SJCRH30 (cell line): ENCODE results near the gene NHSL1. TPM values are rescaled to one million over a fixed set of nuclear protein-coding genes. Genes with fewer than 3 reads are reported as not detected.

Experiments used
- DNase-seq, 2 experiments: peaks; one replicate each; pipeline ENCODE4 v3.0.0-alpha.2; 2015 to 2020
- H3K27ac ChIP-seq: fragments of 250-450 bp; sonication (Bioruptor Pico); 2 replicates; pipeline ENCODE4 v1.5.1; 2020; ENCODE audit warnings: mild to moderate bottlenecking, moderate library complexity
- H3K27me3 ChIP-seq: fragments of 250-450 bp; sonication (Bioruptor Pico); 2 replicates; pipeline ENCODE4 v1.5.1; 2020; ENCODE audit warnings: mild to moderate bottlenecking, moderate library complexity
- H3K36me3 ChIP-seq: fragments of 250-450 bp; sonication (Bioruptor Pico); 2 replicates; pipeline ENCODE4 v1.5.1; 2020; ENCODE audit warnings: mild to moderate bottlenecking, moderate library complexity
- H3K4me1 ChIP-seq: fragments of 250-450 bp; sonication (Bioruptor Pico); 2 replicates; pipeline ENCODE4 v1.5.1; 2020; ENCODE audit warnings: mild to moderate bottlenecking, moderate library complexity
- H3K4me3 ChIP-seq: fragments of 250-450 bp; sonication (Bioruptor Pico); 2 replicates; pipeline ENCODE4 v1.5.1; 2020; ENCODE audit warnings: mild to moderate bottlenecking, moderate library complexity
- H3K9me3 ChIP-seq: fragments of 250-450 bp; sonication (Bioruptor Pico); replicated peaks from 2 replicates; pipeline ENCODE4 v1.5.1; 2020; ENCODE audit warnings: mild to moderate bottlenecking, moderate library complexity
- total RNA-seq: library from RNA; depleted of rRNA; stranded (reverse); fragments of >200 nt; shearing (Covaris generic); gene quantifications from 2 replicates; pipeline ENCODE4 v1.2.3, GENCODE V29; 2014

Gene NHSL1
- total RNA-seq, 1 experiment from 2014 or later: 4.1 TPM

DNA sequence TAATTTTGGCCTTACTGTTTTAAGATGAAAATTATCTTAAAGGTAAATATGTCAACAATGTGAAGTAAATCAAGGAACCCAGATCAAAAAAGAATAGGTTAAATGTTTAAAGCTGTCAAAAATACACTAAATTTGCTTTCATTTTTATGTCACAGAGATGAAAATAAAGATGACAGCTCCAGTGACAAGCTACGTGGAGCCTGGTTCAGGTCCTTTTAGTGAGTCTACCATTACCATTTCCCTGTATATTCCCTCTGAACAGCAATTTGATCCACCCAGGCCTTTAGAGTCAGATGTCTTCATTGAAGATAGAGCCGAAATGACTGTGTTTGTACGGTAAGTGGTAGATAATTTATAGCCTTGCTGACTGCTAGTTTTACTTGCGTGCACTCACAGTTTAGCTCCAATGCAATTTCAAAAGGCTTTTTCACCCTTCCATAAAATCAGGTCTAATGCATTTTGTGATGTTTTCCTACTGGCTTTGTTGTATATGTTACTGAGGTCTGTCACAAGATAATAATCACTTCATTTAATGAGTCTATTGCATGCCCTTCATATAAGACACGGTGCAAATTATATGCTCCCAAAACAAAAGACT lies 93.4 kb downstream of the NHSL1 start:
- Histone ChIP-seq H3K36me3 (peaks cover 12% of the 10 kb centered on the region), H3K27me3 (no peaks in the 10 kb centered on the region), H3K9me3 (no peaks in the 10 kb centered on the region), H3K4me3 (no peak overlapping the region), H3K27ac (no peak overlapping the region), H3K4me1 (no peaks in the 10 kb centered on the region)
- no peak for DNase-seq

DNA sequence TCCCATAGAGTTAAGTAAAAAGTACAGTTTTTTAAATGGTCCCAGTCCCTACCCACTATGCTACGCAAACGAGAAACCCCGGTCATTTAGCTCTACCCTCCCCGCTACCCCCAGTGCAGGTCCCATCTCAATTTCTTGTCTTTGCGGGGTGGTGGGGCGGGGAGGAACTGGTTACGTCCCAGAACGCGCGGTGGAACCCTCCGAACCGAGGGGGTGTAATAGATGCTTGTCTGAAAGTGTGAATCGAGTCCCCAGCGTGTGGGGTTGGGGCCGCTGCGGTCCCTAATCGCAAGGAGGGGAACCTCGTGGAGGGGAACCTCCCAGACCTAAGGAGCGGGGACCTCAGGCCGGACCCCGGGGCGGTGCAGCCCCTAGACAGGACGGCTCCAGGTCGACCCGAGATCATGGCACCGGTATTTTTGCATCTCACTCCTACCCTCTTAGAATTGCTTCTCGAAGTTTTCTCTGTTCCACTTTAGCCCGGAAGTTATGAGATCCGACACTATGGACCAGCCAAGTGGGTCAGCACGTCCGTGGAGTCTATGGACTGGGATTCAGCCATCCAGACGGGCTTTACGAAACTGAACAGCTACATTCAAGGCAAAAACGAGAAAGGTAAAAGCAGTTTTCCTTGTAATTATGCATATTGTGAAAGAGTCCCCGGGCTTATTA lies 94.5 kb downstream of the NHSL1 start:
- no peak for DNase-seq
- Histone ChIP-seq H3K36me3 (peaks cover 10% of the 10 kb centered on the region), H3K4me1 (no peaks in the 10 kb centered on the region), H3K27me3 (no peaks in the 10 kb centered on the region), H3K9me3 (no peaks in the 10 kb centered on the region), H3K4me3 (peak overlapping the region; percentile 75), H3K27ac (peak overlapping the region; percentile 36; the same call in 1 of the 2 replicates)

DNA sequence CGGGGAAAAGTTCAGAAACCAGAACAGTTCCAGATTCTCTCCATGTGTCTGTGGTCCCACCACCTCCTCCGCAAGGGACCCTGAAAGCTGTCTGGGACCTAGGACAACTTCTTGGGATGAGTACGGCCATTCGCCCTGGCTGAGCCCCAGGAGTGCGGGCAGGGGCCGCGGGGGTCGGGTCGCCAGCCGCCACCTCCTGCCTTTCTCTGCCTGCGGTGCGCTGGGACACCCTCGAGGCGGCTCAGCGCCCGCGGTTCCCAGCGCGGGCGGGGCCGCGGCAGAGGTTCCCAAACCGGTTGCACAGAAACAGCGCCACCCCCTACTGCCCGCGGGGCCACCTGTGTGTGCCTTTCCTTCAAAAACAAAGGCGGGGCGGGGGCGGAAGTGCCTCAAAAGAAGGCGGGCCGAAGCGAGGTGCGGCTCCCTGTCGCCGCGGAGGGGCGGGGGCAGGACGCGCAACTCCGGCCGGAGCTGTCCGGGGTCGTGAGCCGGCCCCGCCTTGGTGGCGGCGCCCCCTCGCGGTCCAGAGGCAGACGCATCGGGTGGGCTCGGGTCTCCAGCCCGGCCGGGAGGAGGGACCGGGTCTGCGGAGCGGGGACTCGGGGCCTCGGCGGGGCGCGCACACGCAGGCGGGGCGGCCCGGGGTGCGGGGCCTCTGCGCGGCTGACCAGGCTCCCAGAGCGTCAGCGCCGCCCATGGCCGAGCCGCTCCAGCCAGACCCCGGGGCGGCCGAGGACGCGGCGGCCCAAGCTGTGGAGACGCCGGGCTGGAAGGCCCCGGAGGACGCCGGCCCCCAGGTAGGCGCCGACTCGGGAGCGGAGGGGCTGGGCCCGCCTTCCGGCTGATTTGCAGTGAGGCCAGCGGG lies 95.3 kb downstream of the NHSL1 start, which contains the start of gene HEBP2:
Gene HEBP2 (plus strand): TSS at position 423 of the 865 bp plus-strand sequence. CDS start 273 bp downstream, at position 696.
- peak within 1 kb of the TSS; percentile 91 for H3K27ac ChIP-seq
- H3K27me3 ChIP-seq: no peaks in the 10 kb centered on the region
- peak; percentile 97 to 98 for DNase-seq

DNA sequence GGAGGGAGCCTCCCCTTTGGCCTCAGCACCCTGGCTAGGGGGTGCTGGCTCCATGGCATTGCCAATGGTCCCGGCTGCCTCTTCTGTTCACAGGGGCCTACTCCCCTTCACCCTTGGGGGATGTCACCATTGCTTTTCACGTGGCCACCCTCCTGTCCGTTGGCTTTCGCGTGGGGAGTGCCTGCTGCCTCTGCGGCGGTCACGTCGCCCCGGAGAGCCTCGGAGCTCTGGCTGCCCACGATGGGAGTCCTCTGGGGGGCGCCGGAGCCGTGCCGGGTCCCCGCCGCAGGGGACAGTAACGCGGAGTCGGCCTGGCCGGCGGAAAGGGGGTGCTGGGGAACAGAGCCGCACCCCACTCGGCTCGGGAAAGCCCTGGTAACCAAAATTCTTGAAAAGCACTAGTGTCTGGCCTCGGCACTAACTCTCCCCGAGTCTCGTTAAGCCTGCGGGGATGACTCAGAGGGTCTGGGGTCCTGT lies 95.9 kb downstream of the NHSL1 start:
- Histone ChIP-seq H3K9me3 (no peaks in the 10 kb centered on the region), H3K4me3 (peak overlapping the region; percentile 75), H3K4me1 (no peaks in the 10 kb centered on the region), H3K36me3 (peaks cover 9% of the 10 kb centered on the region), H3K27ac (peak overlapping the region; percentile 91), H3K27me3 (no peaks in the 10 kb centered on the region)
- DNase-seq: peak; percentile 64 to 70

More for the DNA sequence above, 95.3 kb downstream of the NHSL1 start, which contains the start of gene HEBP2:
- H3K36me3 ChIP-seq: peaks cover 10% of the 10 kb centered on the region
- no peaks in the 10 kb centered on the region for H3K4me1 ChIP-seq
- H3K9me3 ChIP-seq: no peaks in the 10 kb centered on the region
- peak within 1 kb of the TSS; percentile 75 for H3K4me3 ChIP-seq

DNA sequence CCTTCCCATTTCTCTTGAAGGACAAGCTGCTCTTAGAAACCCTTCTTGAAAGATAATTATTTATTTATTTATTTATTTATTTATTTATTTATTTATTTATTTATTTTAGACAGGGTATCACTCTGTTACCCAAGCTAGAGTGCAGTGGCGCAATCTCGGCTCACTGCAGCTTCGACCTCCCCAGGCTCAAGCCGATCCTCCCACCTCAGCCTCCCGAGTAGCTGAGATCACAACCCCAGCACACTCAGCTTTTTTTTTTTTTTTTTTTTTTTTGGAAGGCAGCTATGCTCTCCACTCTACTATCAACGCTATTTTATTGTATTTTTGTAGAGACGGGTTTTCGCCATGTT lies 96.5 kb downstream of the NHSL1 start:
- peak overlapping the region; percentile 75 for H3K4me3 ChIP-seq
- H3K36me3 ChIP-seq: peaks cover 5% of the 10 kb centered on the region
- H3K9me3 ChIP-seq: no peaks in the 10 kb centered on the region
- H3K27ac ChIP-seq: peak overlapping the region; percentile 91
- no peak for DNase-seq
- no peaks in the 10 kb centered on the region for H3K4me1 ChIP-seq
- H3K27me3 ChIP-seq: no peaks in the 10 kb centered on the region

DNA sequence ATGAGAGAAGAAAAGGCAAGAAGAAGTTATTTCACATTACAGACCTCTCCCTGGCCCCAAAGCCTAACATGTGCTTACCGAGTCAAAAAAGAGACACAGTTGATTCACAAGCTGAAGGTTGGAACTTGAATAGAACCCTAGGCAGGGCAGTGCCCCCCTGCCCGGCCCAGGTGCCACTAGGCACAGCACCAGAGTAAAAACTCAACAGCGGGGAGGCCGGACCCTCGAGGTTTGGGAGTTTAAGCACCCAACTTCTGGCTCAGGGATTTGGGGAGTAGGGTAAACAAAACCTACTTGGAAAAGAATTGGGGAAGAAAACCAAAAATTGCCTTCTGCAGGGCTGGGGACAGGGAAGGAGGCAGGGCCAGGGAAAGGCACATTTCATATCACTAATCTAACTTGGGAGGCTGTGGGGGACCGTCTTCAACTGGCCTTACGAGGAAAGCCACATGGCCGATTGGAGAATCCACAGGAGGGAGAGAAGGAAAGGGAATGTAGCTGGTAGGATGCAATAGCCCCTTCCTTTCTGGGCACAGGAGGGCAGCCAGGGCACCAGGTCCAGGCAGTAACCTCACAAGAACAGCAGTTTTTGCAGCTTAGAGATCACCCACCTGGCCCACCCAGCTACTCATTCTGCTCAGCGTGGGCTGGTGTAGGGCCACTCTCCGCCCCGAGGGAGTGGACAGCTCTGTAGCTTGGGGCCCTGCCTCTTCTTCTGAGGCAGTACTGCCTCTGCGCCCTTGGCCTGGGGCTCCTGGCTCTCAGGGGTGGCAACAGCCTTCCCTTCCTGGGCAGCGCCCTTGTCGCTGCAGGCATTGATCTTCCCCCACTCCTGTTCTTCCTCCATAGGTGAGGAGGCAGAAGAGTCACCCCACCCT lies 97.1 kb downstream of the NHSL1 start:
- Histone ChIP-seq H3K4me3 (no peak overlapping the region), H3K27ac (no peak overlapping the region), H3K9me3 (no peaks in the 10 kb centered on the region), H3K27me3 (no peaks in the 10 kb centered on the region), H3K36me3 (peaks cover 5% of the 10 kb centered on the region), H3K4me1 (no peaks in the 10 kb centered on the region)
- DNase-seq: no peak

DNA sequence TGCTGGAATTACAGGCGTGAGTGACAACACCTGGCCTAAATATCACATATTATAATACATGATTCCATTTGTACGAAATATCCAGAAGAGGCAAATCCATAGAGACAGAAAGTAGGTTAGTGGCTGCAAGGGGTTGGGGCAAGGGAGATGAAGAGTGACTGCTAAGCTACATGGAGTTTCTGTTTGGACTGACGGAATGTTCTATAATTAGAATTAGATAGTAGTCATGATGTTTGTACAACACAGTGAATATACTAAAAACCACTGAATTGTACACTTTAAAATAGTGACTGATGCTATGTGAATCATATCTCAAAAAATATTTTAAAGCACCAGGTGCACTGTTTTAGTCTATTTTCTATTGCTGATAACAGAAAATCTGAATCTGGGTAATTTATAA lies 99.0 kb downstream of the NHSL1 start:
- Histone ChIP-seq H3K9me3 (no peaks in the 10 kb centered on the region), H3K4me3 (no peak overlapping the region), H3K4me1 (no peaks in the 10 kb centered on the region), H3K27me3 (no peaks in the 10 kb centered on the region), H3K36me3 (no peaks in the 10 kb centered on the region), H3K27ac (no peak overlapping the region)
- DNase-seq: no peak

DNA sequence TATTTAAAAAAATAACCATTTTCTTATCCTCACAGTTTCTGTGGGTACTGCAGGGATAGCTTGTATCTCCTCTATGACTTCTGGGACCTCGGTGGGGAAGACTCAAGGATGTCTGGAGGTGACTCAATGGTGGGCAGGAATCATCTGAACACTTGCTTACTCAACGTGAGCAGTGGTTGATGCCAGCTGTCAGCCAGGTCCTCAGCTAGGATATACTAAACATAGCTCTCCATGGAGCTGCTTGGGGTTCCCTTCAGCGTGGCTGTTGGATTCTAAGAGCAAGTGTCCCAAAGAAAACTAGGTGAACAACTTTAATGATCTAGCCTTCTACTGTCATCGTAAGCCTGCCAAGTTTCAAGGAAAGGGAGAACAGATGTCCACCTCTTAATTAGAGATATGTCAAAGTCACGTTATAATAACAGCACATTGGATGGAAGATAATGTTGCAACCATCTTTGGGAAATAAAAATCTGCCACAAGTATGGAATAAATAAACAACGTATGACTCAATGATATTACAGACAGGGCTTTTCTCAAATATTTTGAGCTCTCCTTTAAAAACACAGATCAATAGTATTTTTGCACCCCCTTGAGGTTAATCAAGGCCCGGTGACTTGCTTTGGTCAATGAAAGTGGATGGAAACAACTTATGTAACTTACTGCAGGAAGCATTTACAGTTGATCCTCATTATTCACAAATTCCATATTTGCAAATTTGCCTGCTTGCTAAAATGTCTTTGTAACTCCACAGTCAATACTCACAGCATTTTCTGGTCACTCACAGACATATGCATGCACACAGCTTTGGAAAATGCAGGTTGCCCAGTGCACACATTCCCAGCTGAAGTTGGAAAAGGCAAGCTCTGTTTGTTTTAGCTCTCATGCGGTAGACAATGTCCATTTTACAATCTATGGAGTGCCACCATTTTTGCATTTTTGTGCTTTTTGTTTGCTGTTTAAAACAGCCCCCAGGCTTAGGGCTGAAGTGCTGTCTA lies 101.9 kb downstream of the NHSL1 start:
- Histone ChIP-seq H3K27me3 (no peaks in the 10 kb centered on the region), H3K4me1 (no peaks in the 10 kb centered on the region), H3K27ac (no peak overlapping the region), H3K9me3 (no peaks in the 10 kb centered on the region), H3K36me3 (no peaks in the 10 kb centered on the region), H3K4me3 (no peak overlapping the region)
- DNase-seq: no peak

DNA sequence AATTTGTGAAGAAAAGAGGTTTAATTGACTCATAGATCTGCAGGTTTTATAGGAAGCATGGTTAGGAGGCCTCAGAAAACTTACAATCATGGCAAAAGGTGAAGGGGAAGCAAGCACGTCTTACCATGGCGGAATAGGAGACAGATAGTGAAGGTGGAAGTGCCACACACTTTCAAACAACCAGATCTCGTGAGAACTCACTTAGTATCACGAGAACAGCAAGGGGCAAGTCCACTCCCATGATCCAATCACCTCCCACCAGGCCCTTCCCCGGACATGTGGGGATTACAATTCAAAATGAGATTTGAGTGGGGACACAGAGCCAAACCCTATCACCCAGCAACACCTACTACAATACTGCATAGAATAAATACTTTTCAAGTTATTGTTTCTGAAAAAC lies 102.6 kb downstream of the NHSL1 start:
- Histone ChIP-seq H3K27me3 (no peaks in the 10 kb centered on the region), H3K4me1 (no peaks in the 10 kb centered on the region), H3K36me3 (no peaks in the 10 kb centered on the region), H3K4me3 (no peak overlapping the region), H3K27ac (no peak overlapping the region), H3K9me3 (no peaks in the 10 kb centered on the region)
- no peak for DNase-seq

DNA sequence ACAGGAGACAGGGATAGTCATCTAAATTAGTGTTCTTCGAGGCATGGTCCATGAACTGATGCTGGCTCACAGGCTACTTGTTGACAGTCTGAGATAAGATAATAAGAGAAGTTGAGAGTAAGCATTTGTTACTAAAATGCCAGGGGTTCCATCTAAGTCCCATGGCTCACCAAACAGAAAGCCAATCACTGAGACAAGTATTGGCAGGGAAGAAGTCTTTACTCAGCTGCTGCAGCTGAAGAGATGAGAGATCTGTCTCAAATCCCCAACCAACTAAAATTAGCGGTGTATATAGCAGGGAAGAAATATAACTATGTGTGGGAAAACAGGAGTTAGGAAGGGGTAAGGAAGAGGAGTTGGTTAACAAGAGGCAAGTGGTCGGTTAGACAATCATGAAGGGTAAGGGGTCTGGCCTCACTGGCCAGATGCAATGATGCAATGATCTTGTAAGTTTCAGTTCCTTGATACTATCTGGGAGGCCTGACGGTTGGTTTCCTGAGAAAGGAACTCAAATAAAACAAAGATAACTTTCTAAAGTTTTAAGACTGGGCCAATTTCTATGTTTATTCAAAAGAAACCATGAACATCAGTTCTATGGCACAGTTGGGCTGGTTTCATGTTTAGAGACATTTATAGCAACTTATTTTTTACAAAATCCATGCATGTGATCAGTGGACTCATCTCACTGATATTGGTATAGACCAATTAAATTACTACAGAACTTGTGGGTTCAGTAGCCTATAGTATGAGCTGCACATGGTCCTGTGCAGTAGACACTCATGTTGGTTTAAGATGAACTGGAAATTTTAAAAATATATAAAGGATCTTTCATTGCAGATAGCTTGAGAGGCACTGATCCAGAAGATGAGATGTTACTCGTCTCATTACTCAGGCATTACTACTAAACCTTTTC lies 105.2 kb downstream of the NHSL1 start:
- no peak overlapping the region for H3K4me3 ChIP-seq
- H3K9me3 ChIP-seq: no peaks in the 10 kb centered on the region
- no peak for DNase-seq
- no peaks in the 10 kb centered on the region for H3K4me1 ChIP-seq
- no peak overlapping the region for H3K27ac ChIP-seq
- no peaks in the 10 kb centered on the region for H3K27me3 ChIP-seq
- no peaks in the 10 kb centered on the region for H3K36me3 ChIP-seq

DNA sequence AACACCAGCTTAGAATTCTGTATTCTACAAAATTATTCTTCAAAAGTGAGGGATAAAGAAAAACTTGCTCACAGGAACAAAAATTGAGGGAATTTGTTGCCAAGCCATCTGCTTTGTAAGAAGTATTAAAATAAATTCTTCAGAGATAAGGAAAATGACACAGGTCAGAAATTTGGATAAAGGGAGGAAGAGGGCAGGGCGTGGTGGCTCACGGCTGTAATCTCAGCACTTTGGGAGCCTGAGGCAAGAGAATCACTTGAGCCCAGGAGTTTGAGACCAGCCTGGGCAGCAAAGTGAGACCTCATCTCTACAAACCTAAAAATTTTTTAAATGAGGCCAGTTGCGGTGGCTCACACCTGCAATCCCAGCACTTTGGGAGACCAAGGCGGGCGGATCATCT lies 109.7 kb downstream of the NHSL1 start:
- Histone ChIP-seq H3K4me3 (no peak overlapping the region), H3K36me3 (no peaks in the 10 kb centered on the region), H3K4me1 (no peaks in the 10 kb centered on the region), H3K27ac (no peak overlapping the region), H3K27me3 (no peaks in the 10 kb centered on the region), H3K9me3 (no peaks in the 10 kb centered on the region)
- no peak for DNase-seq

DNA sequence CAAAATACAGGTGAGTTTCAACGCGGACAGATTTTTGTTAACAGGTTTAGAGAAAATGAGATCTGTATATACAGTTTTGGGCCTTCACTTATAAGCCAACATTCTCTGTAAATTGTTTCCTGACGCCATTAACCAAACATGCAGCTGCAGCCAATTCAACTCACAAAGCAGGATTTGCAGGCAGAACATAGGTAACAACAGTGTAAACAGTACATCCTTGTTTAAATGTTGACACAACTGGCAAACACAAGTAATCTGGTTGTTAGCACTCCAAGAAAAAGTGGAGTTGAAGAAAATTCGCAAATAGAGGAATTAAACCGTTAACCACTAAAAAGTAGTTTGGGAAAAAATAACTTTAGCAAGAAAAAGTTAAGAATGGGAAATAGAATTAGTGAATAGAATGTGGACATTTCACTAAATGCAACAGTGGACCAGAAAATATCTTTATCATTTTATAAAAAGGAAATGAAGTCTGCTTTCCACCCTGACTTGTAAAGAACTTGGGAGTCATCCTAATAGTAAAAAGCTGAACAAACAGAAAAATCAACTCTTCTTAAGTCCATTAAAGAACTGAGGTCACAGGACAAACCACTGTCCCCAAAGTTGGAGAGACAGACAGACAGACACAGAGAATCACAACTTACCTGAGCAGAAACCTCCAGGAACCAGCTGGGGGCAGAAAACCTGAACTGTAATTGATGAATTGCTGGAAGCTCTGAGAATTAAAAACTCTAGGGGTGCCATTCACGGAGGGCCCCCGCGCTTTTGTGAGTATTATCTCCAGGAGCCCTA lies 111.5 kb downstream of the NHSL1 start:
- Histone ChIP-seq H3K27ac (no peak overlapping the region), H3K36me3 (no peaks in the 10 kb centered on the region), H3K4me3 (no peak overlapping the region), H3K9me3 (no peaks in the 10 kb centered on the region), H3K4me1 (peaks cover 10% of the 10 kb centered on the region), H3K27me3 (no peaks in the 10 kb centered on the region)
- no peak for DNase-seq
